MM.1S (cell line): ENCODE data around the gene ZNF101.

Experiments
- CTCF ChIP-seq: fragments of 300-600 bp; sonication (generic); IDR thresholded peaks from 2 replicates; pipeline ENCODE4 v1.5.1; 2016; ENCODE audit warnings: antibody characterized with exemption, low read length, mixed read lengths
- EZH2 ChIP-seq: fragments of 300-600 bp; sonication (generic); optimal IDR thresholded peaks from 2 replicates; pipeline ENCODE3; 2017; ENCODE audit warnings: low read depth, mild to moderate bottlenecking, antibody characterized with exemption, low read length, mixed read lengths
- EZH2phosphoT487 ChIP-seq: fragments of 300-600 bp; sonication (generic); IDR thresholded peaks from 2 replicates; pipeline ENCODE4 v1.6.1; 2018; ENCODE audit warnings: antibody characterized with exemption, low read length

- TF ChIP-seq CTCF (no peak), EZH2phosphoT487 (no peak), EZH2 (no peak)
Measured at GRCh38 chr19:19653597-19654147, 15.0 kb upstream of the ZNF101 start.
